Measurements from ENCODE around the gene APCDD1. TPM values are rescaled to one million over a fixed set of nuclear protein-coding genes. Genes with fewer than 3 reads are reported as not detected.

APCDD1 gene
- total RNA-seq, 1 donor from 2014 or later, result 110 TPM

DNA sequence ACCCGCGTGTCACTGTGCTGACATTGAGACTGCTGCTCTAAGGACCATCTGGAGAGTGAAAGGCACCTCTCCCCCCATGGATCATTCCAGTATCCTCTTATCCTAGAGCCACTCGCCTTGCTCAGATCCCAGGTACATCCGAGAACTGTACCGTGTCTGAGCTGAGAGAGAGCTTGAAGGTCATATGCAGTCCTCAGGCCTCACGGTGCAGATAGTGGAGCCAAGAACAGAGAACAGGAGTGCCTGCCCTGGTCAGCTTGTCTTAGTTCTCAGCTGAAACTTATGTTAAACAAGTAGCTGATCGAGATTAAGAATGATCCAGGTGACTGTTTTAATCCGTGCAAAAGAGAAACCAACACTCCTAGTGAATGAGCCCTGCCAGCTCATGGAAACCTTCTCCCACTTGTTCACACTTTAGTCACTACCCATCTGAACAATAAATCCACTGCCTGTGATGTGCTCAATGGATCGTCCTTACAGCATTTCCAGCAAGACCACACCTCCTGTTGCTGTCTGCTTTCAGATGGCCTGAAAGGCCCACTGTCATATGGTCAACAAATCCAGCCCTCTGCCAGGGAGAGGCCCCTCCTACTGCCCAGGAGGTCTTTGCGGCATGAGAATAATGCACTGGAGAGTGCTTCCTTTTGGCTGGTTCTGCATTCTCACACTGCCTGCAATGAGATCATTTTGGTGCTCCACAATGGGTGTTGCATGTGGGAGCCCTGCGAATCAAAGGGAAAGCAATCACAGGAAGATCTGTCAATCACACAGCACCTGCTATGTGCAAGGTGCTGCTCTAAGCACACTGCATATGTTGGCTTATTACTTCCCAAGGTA is 43.7 kb upstream of the APCDD1 start:
- no peaks in the 10 kb centered on the region for H3K9me3 Mint-ChIP-seq
- no peak for DNase-seq (ENCODE audit: extremely low spot score, unreplicated experiment)
- peak overlapping the region; percentile 49 for H3K4me3 Mint-ChIP-seq
- H3K36me3 Mint-ChIP-seq, result no peaks in the 10 kb centered on the region
- peak overlapping the region; percentile 50 for H3K27ac Mint-ChIP-seq
- TF ChIP-seq, protein P1, sequence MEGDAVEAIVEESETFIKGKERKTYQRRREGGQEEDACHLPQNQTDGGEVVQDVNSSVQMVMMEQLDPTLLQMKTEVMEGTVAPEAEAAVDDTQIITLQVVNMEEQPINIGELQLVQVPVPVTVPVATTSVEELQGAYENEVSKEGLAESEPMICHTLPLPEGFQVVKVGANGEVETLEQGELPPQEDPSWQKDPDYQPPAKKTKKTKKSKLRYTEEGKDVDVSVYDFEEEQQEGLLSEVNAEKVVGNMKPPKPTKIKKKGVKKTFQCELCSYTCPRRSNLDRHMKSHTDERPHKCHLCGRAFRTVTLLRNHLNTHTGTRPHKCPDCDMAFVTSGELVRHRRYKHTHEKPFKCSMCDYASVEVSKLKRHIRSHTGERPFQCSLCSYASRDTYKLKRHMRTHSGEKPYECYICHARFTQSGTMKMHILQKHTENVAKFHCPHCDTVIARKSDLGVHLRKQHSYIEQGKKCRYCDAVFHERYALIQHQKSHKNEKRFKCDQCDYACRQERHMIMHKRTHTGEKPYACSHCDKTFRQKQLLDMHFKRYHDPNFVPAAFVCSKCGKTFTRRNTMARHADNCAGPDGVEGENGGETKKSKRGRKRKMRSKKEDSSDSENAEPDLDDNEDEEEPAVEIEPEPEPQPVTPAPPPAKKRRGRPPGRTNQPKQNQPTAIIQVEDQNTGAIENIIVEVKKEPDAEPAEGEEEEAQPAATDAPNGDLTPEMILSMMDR (conservative IDR thresholded peaks at IDR 0.05), result no peak
- H3K4me1 Mint-ChIP-seq (ENCODE audit: unreplicated experiment), result peaks cover 42% of the 10 kb centered on the region
- no peaks in the 10 kb centered on the region for H3K27me3 Mint-ChIP-seq

DNA sequence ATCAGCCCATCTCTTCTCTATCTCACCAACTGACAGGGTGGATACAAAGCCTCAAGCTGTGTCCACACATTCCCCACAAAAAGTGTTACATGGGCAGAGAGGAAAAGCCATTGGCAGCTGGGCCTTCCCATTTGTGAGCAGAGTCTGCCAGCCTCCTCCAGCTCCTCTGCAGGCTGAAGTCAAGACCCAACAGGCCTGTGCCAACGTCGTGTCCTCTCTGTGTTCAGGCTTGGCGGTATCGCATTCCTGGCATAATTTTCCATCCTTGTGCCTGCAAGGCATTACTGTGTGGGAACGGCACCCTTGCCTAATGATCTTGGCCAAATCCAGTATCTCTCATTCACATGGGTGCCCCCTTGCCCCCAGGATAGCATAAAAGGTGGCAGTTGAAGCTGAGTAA is 41.5 kb upstream of the APCDD1 start:
- H3K27me3 Mint-ChIP-seq, result no peaks in the 10 kb centered on the region
- no peaks in the 10 kb centered on the region for H3K9me3 Mint-ChIP-seq
- TF ChIP-seq, protein P1 (conservative IDR thresholded peaks at IDR 0.05), result no peak
- H3K27ac Mint-ChIP-seq, result peak overlapping the region; percentile 5
- no peak for DNase-seq (ENCODE audit: extremely low spot score, unreplicated experiment)
- H3K4me3 Mint-ChIP-seq, result no peak overlapping the region
- peaks cover 29% of the 10 kb centered on the region for H3K4me1 Mint-ChIP-seq (ENCODE audit: unreplicated experiment)
- H3K36me3 Mint-ChIP-seq, result peaks cover 5% of the 10 kb centered on the region

DNA sequence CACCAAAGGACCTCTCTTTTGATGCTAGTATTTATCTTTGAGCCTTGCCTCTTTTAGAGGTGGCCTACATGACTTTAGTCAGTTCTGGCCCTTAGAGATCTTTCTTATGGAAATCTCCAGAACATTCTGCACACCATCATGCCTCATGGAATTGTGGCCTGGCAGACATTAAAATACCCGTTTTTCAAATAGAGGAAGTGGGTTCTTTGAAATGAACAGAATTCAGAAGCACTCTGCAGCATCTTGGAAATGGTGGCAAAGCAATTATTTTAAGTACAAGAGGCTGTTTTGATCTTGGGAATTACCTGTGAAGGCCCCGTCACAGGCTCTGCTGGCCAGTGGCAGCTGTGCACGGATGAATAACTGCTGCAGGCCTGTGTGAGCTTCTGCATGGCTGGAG is 40.7 kb upstream of the APCDD1 start:
- DNase-seq (ENCODE audit: extremely low spot score, unreplicated experiment), result no peak
- Mint-ChIP-seq H3K9me3 (no peaks in the 10 kb centered on the region), H3K4me3 (no peak overlapping the region), H3K27ac (no peak overlapping the region), H3K27me3 (no peaks in the 10 kb centered on the region), H3K4me1 (ENCODE audit: unreplicated experiment) (peaks cover 26% of the 10 kb centered on the region), H3K36me3 (peaks cover 5% of the 10 kb centered on the region)
- TF ChIP-seq, protein P1 (conservative IDR thresholded peaks at IDR 0.05), result no peak

DNA sequence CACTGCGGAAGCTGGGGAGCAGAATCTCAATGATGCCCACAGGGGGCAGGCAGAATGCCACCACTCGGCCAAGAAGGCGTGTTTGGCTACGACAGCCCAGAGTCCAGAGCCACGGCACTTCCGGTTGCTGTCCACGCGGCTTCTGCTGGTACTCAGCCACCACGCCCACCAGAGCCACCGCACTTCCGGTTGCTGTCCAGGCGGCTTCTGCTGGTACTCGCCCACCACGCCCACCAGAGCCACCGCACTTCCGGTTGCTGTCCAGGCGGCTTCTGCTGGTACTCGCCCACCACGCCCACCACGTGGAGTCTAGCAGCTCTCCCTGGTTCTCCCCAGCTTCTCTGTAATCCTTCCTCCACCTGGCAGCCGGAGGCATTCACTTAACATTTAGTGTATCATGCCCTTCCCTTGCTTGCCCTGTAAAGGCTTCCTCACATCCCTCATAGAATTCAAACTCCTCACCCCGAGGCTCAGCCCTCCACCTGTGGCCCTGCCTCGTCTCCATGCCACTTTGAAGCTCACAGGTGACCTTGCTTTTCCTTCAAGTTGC is 40.1 kb upstream of the APCDD1 start:
- Mint-ChIP-seq H3K9me3 (peaks cover 2% of the 10 kb centered on the region), H3K4me3 (no peak overlapping the region), H3K36me3 (peaks cover 6% of the 10 kb centered on the region), H3K27ac (no peak overlapping the region), H3K4me1 (ENCODE audit: unreplicated experiment) (peaks cover 23% of the 10 kb centered on the region), H3K27me3 (no peaks in the 10 kb centered on the region)
- TF ChIP-seq, protein P1 (conservative IDR thresholded peaks at IDR 0.05), result no peak
- no peak for DNase-seq (ENCODE audit: extremely low spot score, unreplicated experiment)

DNA sequence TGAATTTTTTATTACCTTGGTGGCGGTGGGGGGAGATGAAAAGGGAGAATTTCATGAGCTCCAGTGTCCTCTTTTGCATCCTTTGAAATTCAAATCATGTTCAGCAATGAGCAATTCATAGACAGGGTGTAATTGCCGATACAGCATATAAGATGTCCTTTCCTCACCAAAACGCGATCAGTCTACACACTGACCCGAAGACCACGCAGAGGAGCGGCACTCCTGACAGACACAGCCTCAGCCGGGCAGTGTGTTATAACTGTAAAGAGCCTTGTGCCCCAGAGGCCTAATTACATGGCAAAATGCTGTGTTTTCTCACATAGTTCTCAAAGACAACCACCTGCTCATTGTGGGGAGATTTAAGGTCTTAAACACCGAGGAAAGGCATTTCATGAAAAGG is 38.4 kb upstream of the APCDD1 start:
- peak overlapping the region; percentile 92 for H3K27ac Mint-ChIP-seq
- no peak overlapping the region for H3K4me3 Mint-ChIP-seq
- TF ChIP-seq, protein P1 (conservative IDR thresholded peaks at IDR 0.05), result no peak
- no peaks in the 10 kb centered on the region for H3K27me3 Mint-ChIP-seq
- peaks cover 13% of the 10 kb centered on the region for H3K9me3 Mint-ChIP-seq
- H3K36me3 Mint-ChIP-seq, result peaks cover 9% of the 10 kb centered on the region
- DNase-seq (ENCODE audit: extremely low spot score, unreplicated experiment), result no peak
- peaks cover 12% of the 10 kb centered on the region for H3K4me1 Mint-ChIP-seq (ENCODE audit: unreplicated experiment)

Measured in type B pancreatic cell (in vitro differentiated cells).